H1 (cell line): ENCODE measurements around the gene CREBZF. TPM values are rescaled to one million over a fixed set of nuclear protein-coding genes. Genes with fewer than 3 reads are reported as not detected.

Source experiments
- CTCF ChIA-PET: fragments of 300-600 bp; sonication (Branson Sonifier 250); formaldehyde crosslinking; loops from one replicate; lab custom pipeline; 2021; ENCODE audit not compliant: partially characterized antibody; lab: Charles Lee
- POLR2A ChIA-PET: fragments of 300-600 bp; sonication (Branson Sonifier 250); formaldehyde crosslinking; loops from one replicate; lab custom pipeline; 2021; ENCODE audit warnings: inconsistent platforms; ENCODE audit not compliant: partially characterized antibody; lab: Charles Lee
- DNase-seq, 2 experiments: peaks; one replicate each; pipeline versions ENCODE4 v3.0.0 to v3.0.0-alpha.2; 2010 to 2022; ENCODE audit warnings: low spot score in 2 of 2, low read depth in 1 of 2, mixed read lengths in 1 of 2
- FAIRE-seq: peaks from 2 replicates; lab custom pipeline; 2011; peaks lifted over from hg19 to GRCh38; lab: Jason Lieb, UNC
- H2AFZ ChIP-seq: 2 replicates; pipeline ENCODE4 v1.8.1; 2012; ENCODE audit warnings: low read length, inconsistent platforms
- H2AK5ac ChIP-seq: 2 replicates; pipeline ENCODE4 v1.6.1; 2013; ENCODE audit warnings: low read depth, low read length
- H2BK120ac ChIP-seq: replicated peaks from 2 replicates; pipeline ENCODE3; 2013; ENCODE audit warnings: low read depth, low read length, inconsistent platforms
- H2BK12ac ChIP-seq: 2 replicates; pipeline ENCODE4 v1.6.1; 2013; ENCODE audit warnings: low read depth, low read length
- H2BK15ac ChIP-seq: 2 replicates; pipeline ENCODE4 v1.6.1; 2013; ENCODE audit warnings: low read length
- H2BK20ac ChIP-seq: 2 replicates; pipeline ENCODE4 v1.6.1; 2013; ENCODE audit warnings: low read length
- H2BK5ac ChIP-seq: 2 replicates; pipeline ENCODE4 v1.6.1; 2013; ENCODE audit warnings: low read depth, low read length
- H3K14ac ChIP-seq: 2 replicates; pipeline ENCODE4 v1.6.1; 2013; ENCODE audit warnings: inconsistent platforms; ENCODE audit not compliant: insufficient read length
- H3K18ac ChIP-seq: 2 replicates; pipeline ENCODE4 v1.6.1; 2013; ENCODE audit warnings: low read length; ENCODE audit errors: extremely low read depth
- H3K23ac ChIP-seq: 2 replicates; pipeline ENCODE4 v1.6.1; 2013; ENCODE audit warnings: inconsistent platforms; ENCODE audit not compliant: insufficient read length
- H3K23me2 ChIP-seq: 2 replicates; pipeline ENCODE4 v1.6.1; 2013; ENCODE audit warnings: low read depth, low read length
- H3K27ac ChIP-seq: 2 replicates; pipeline ENCODE4 v1.6.1; 2011; ENCODE audit warnings: low read depth, low read length, inconsistent platforms
- H3K27me3 ChIP-seq, 4 experiments: replicated peaks in 1 of 4; 1 replicate in 1 of 4; 2 replicates in 3 of 4; pipeline versions ENCODE4 v1.6.1 to v1.8.1; 2011 to 2013; ENCODE audit warnings: low read length in 3 of 4, mild to moderate bottlenecking in 3 of 4, inconsistent platforms in 2 of 4, mixed read lengths in 2 of 4, moderate library complexity in 1 of 4; ENCODE audit not compliant: control insufficient read depth in 3 of 4, insufficient read depth in 3 of 4; ENCODE audit errors: extremely low read depth in 1 of 4
- H3K36me3 ChIP-seq, 4 experiments: 2 replicates each; pipeline versions ENCODE4 v1.6.1 to v1.8.1; 2011 to 2013; ENCODE audit warnings: mild to moderate bottlenecking in 4 of 4, low read length in 3 of 4, moderate library complexity in 2 of 4, control low read depth in 1 of 4, inconsistent platforms in 1 of 4; ENCODE audit not compliant: insufficient read depth in 4 of 4, control insufficient read depth in 2 of 4
- H3K4ac ChIP-seq: replicated peaks from 2 replicates; pipeline ENCODE3; 2013; ENCODE audit warnings: low read length, low read depth, mixed read lengths, inconsistent platforms; ENCODE audit not compliant: insufficient read length
- H3K4me1 ChIP-seq, 4 experiments: replicated peaks in 1 of 4; 1 replicate in 1 of 4; 2 replicates in 3 of 4; pipeline versions ENCODE4 v1.6.1 to v1.8.1; 2011 to 2013; ENCODE audit warnings: low read length in 3 of 4, inconsistent platforms in 2 of 4, mixed read lengths in 1 of 4; ENCODE audit not compliant: insufficient read depth in 4 of 4, control insufficient read depth in 3 of 4
- H3K4me2 ChIP-seq, 2 experiments: 2 replicates each; pipeline versions ENCODE4 v1.6.1 to v1.8.1; 2011 to 2013; ENCODE audit warnings: low read depth in 2 of 2, low read length in 2 of 2, control low read depth in 1 of 2, inconsistent platforms in 1 of 2, mild to moderate bottlenecking in 1 of 2; ENCODE audit not compliant: insufficient read depth in 1 of 2
- H3K4me3 ChIP-seq, 4 experiments: fragments of 200-600, 300-600 bp in 1 of 4; sonication (generic), shearing (Covaris generic), sonication (Bioruptor Twin) in 1 of 4; 2 replicates each; pipeline versions ENCODE4 v1.5.1 to v1.8.1; 2011 to 2016; ENCODE audit warnings: low read length in 4 of 4, low read depth in 3 of 4, control low read depth in 2 of 4, inconsistent platforms in 2 of 4, mild to moderate bottlenecking in 2 of 4, mixed read lengths in 1 of 4, moderate library complexity in 1 of 4; ENCODE audit not compliant: insufficient read depth in 2 of 4; ENCODE audit errors: extremely low read depth in 1 of 4
- H3K56ac ChIP-seq: replicated peaks from 2 replicates; pipeline ENCODE3; 2013; ENCODE audit warnings: low read depth, mild to moderate bottlenecking, mixed read lengths, low read length, inconsistent platforms; ENCODE audit not compliant: insufficient read length
- H3K79me1 ChIP-seq: 2 replicates; pipeline ENCODE4 v1.6.1; 2013; ENCODE audit warnings: low read depth, low read length, control low read depth
- H3K79me2 ChIP-seq, 2 experiments: 2 replicates each; pipeline versions ENCODE4 v1.6.1 to v1.8.1; 2012 to 2013; ENCODE audit warnings: low read length in 2 of 2, mild to moderate bottlenecking in 2 of 2, inconsistent platforms in 1 of 2; ENCODE audit not compliant: insufficient read depth in 2 of 2, control insufficient read depth in 1 of 2
- H3K9ac ChIP-seq, 4 experiments: replicated peaks in 1 of 4; 1 replicate in 1 of 4; 2 replicates in 3 of 4; pipeline versions ENCODE4 v1.6.1 to v1.8.1; 2011 to 2013; ENCODE audit warnings: low read depth in 3 of 4, low read length in 3 of 4, control low read depth in 2 of 4, mild to moderate bottlenecking in 2 of 4, moderate library complexity in 2 of 4, inconsistent platforms in 1 of 4; ENCODE audit errors: extremely low read depth in 1 of 4
- H3K9me3 ChIP-seq, 2 experiments: 2 replicates each; pipeline versions ENCODE4 v1.6.1 to v1.8.1; 2012 to 2013; ENCODE audit warnings: mild to moderate bottlenecking in 2 of 2, moderate library complexity in 2 of 2, control low read depth in 1 of 2, inconsistent platforms in 1 of 2, low read depth in 1 of 2, low read length in 1 of 2, mixed read lengths in 1 of 2; ENCODE audit not compliant: insufficient read depth in 2 of 2
- H4K20me1 ChIP-seq, 2 experiments: replicated peaks in 1 of 2; 2 replicates each; pipeline versions ENCODE3 to v1.8.1; 2011 to 2013; ENCODE audit warnings: inconsistent platforms in 2 of 2, low read length in 2 of 2, mild to moderate bottlenecking in 1 of 2; ENCODE audit not compliant: insufficient read depth in 2 of 2, control insufficient read depth in 1 of 2
- H4K5ac ChIP-seq: 2 replicates; pipeline ENCODE4 v1.6.1; 2013; ENCODE audit warnings: low read length, low read depth, mixed read lengths, inconsistent platforms; ENCODE audit not compliant: insufficient read length
- H4K8ac ChIP-seq: 2 replicates; pipeline ENCODE4 v1.8.0; 2013; ENCODE audit warnings: mild to moderate bottlenecking, moderate library complexity, low read length, inconsistent platforms; ENCODE audit not compliant: insufficient read depth; ENCODE audit errors: extremely low read depth
- H4K91ac ChIP-seq: replicated peaks from 2 replicates; pipeline ENCODE3; 2013; ENCODE audit warnings: low read length, mixed read lengths, inconsistent platforms; ENCODE audit not compliant: insufficient read length
- ASH2L ChIP-seq: fragments of 200-600, 300-600 bp; sonication (generic); IDR thresholded peaks from one replicate; pipeline ENCODE4 v1.7.1; 2017; ENCODE audit warnings: low read length
- CBX8 ChIP-seq: fragments of 300-800, 300-1000 bp; sonication (generic); IDR thresholded peaks from 2 replicates; pipeline ENCODE4 v1.7.1; 2016; ENCODE audit warnings: low read depth, low read length, borderline replicate concordance
- CEBPB ChIP-seq: IDR thresholded peaks from 2 replicates; pipeline ENCODE4 v1.6.1; 2012; ENCODE audit warnings: low read depth, low read length
- TAF7 ChIP-seq: optimal IDR thresholded peaks from 2 replicates; pipeline ENCODE3; 2011; ENCODE audit warnings: low read depth, mild to moderate bottlenecking, inconsistent platforms, low read length, moderate library complexity, borderline replicate concordance
- WGBS, 2 experiments: shearing (Covaris generic) in 1 of 2; methylation state at CpG; one replicate each; pipeline versions ENCODE4 v1.1.6 to v1.1.7; 2013 to 2015; ENCODE audit warnings: low lambda C conversion rate in 2 of 2, mixed read lengths in 2 of 2, inconsistent platforms in 1 of 2, low coverage in 1 of 2, missing lambda C conversion rate in 1 of 2; ENCODE audit not compliant: insufficient replicate concordance in 2 of 2, insufficient coverage in 1 of 2, insufficient read length in 1 of 2; ENCODE audit errors: extremely low coverage in 1 of 2, missing lambda C conversion rate in 1 of 2; 5-methylcytosine and 5-hydroxymethylcytosine counted together
- polyA plus RNA-seq, 7 experiments: library from polyadenylated mRNA; depleted of rRNA in 3 of 7; stranded (reverse) in 5 of 7; unstranded in 2 of 7; fragments of >200 nt in 5 of 7; fragments of 200-250 nt in 2 of 7; gene quantifications; 1 replicate in 5 of 7; 2 replicates in 1 of 7; 4 replicates in 1 of 7; pipeline versions ENCODE4 v1.2.1 to v1.2.3, GENCODE V29; 2011 to 2013; ENCODE audit warnings: missing spikeins in 2 of 7, mixed read lengths in 2 of 7
- total RNA-seq: library from RNA; stranded (reverse); fragmentation: NEBNext Ultra II Directional; extraction: Animal tissue kit (Norgen Biotek cat#: 25700); gene quantifications from 2 replicates; pipeline ENCODE4 v1.2.1, GENCODE V29; 2021

Gene CREBZF
- total and polyA plus RNA-seq, 2 of the 8 experiments (the other 6 are each of a cell fraction or from before 2014, with no cell fraction given) = 15.4 to 44.9 TPM

DNA sequence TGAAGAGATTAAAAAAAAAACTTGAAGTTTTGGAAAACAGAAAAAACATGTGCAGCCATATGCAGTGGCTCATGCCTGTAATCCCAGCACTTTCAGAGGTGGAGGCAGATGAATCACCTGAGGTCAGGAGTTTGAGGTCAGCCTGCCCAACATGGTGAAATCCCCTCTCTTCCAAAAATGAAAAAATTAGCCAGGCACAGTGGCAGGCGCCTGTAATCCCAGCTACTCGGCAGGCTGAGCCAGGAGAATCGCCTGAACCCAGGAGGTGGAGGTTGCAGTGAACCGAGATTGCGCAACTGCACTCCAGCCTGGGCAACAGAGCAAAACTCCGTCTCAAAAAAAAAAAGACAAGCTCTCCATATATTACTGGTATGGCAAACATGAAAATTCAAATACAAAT lies 45.4 kb downstream of the CREBZF start:
- Histone ChIP-seq H4K91ac (no peak overlapping the region), H2BK120ac (no peak overlapping the region), H3K27ac (no peak overlapping the region), H3K4me2 (no peak overlapping the region), H2AK5ac (no peak overlapping the region), H3K4me3 (no peak overlapping the region), H2BK12ac (no peak overlapping the region), H2BK5ac (no peak overlapping the region), H3K9me3 (no peaks in the 10 kb centered on the region), H4K8ac (no peak overlapping the region; the same call in 1 of the 2 replicates), H2AFZ (no peak overlapping the region), H3K56ac (no peak overlapping the region), H3K79me1 (no peaks in the 10 kb centered on the region), H2BK15ac (no peak overlapping the region), H4K5ac (no peak overlapping the region), H3K23ac (no peak overlapping the region), H3K27me3 (peaks cover 0 to 2% (median 0%) of the 10 kb centered on the region in 4 experiments; a peak in 1 of 7 replicates), H4K20me1 (no peaks in the 10 kb centered on the region), H3K18ac (no peak overlapping the region), H3K4ac (no peak overlapping the region), H2BK20ac (no peak overlapping the region), H3K23me2 (no peaks in the 10 kb centered on the region), H3K79me2 (no peaks in the 10 kb centered on the region), H3K4me1 (no peaks in the 10 kb centered on the region), H3K9ac (no peak overlapping the region), H3K36me3 (no peaks in the 10 kb centered on the region), H3K14ac (no peak overlapping the region)
- WGBS, 2 experiments = 90% methylated on average over 6 of the region's 6 CpGs; no CpG with 5 or more reads in 1 of the 2 experiments
- no peak for DNase-seq
- ChIA-PET POLR2A (no interaction called here), CTCF (interaction anchor here (0.6 to 2.0 kb wide), 7 partner anchors 8 to 1161 kb away, joined by 3 to 4 read pairs (median 4); partner anchors contain the start of gene DLG2)
- no peak for FAIRE-seq
- TF ChIP-seq CBX8 = no peak
- peak; percentile 98 for TF ChIP-seq CEBPB
- TF ChIP-seq TAF7 = no peak
- no peak for TF ChIP-seq ASH2L
